Nephron progenitor cell (in vitro differentiated cells): ENCODE data around the gene NPAS3.

ENCODE experiments used
- DNase-seq: peaks from one replicate; pipeline ENCODE4 v3.0.0; 2021
- H3K27ac Mint-ChIP-seq: 2 replicates; pipeline ENCODE4 v1.8.0; 2021; ENCODE audit warnings: mild to moderate bottlenecking, moderate library complexity, mixed read lengths
- H3K27me3 Mint-ChIP-seq: 2 replicates; pipeline ENCODE4 v1.8.0; 2021; ENCODE audit warnings: mild to moderate bottlenecking, low read depth, mixed read lengths; ENCODE audit not compliant: poor library complexity
- H3K36me3 Mint-ChIP-seq: 2 replicates; pipeline ENCODE4 v1.8.0; 2021; ENCODE audit warnings: low read depth, mixed read lengths
- H3K4me1 Mint-ChIP-seq: 2 replicates; pipeline ENCODE4 v1.8.0; 2021; ENCODE audit warnings: mixed read lengths
- H3K4me3 Mint-ChIP-seq: 2 replicates; pipeline ENCODE4 v1.8.0; 2021; ENCODE audit warnings: mild to moderate bottlenecking, moderate library complexity, mixed read lengths
- H3K9me3 Mint-ChIP-seq: 2 replicates; pipeline ENCODE4 v1.8.0; 2021; ENCODE audit warnings: mild to moderate bottlenecking, moderate library complexity, mixed read lengths
- TF ChIP-seq, protein P1 (sequence below): fragments of 200-600 bp; sonication (generic); IDR thresholded peaks from 2 replicates; pipeline ENCODE4 v1.5.0; 2021; ENCODE audit warnings: antibody characterized with exemption

NPAS3 gene

DNA sequence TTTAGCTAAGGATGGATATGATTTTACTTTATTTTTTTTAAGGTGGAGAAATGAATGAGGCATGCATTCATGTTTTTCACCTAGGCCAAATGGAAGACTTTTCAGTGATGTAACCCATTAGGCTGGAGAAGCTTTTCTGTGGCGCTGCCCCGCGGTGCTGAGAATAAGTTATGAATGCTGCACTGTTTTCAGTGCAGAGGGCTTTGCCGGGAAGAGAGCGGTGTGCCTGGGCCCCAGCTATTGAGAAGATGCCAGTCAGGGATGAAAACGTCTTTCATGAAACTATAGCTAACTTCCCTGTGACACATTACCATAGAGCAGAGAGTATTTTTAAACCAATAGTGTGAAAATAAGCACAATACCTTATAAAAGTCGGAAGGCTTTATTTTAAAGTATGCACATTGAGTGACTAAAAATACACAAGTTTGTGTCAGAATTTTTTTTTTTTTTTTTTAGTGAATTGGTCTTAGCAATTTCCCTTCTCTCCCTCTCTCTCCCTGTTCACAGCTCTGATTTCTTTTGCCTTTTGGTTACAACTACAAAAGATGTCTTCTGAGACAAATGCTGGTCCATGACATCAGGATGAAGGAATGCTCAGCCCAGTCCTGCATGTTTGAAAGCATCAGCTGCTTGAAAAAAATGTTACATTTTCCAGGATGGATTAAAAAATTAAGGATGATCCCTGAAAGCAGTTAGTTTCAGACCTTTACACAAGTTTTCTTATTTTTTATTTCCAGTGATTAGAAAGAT, 48.3 kb downstream of the NPAS3 start:
- peaks cover 18% of the 10 kb centered on the region for H3K4me1 Mint-ChIP-seq
- no peak overlapping the region for H3K27ac Mint-ChIP-seq
- peaks cover 3% of the 10 kb centered on the region for H3K9me3 Mint-ChIP-seq
- peak; percentile 10 for DNase-seq
- H3K4me3 Mint-ChIP-seq = no peak overlapping the region
- TF ChIP-seq, protein P1, sequence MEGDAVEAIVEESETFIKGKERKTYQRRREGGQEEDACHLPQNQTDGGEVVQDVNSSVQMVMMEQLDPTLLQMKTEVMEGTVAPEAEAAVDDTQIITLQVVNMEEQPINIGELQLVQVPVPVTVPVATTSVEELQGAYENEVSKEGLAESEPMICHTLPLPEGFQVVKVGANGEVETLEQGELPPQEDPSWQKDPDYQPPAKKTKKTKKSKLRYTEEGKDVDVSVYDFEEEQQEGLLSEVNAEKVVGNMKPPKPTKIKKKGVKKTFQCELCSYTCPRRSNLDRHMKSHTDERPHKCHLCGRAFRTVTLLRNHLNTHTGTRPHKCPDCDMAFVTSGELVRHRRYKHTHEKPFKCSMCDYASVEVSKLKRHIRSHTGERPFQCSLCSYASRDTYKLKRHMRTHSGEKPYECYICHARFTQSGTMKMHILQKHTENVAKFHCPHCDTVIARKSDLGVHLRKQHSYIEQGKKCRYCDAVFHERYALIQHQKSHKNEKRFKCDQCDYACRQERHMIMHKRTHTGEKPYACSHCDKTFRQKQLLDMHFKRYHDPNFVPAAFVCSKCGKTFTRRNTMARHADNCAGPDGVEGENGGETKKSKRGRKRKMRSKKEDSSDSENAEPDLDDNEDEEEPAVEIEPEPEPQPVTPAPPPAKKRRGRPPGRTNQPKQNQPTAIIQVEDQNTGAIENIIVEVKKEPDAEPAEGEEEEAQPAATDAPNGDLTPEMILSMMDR = no peak
- no peaks in the 10 kb centered on the region for H3K27me3 Mint-ChIP-seq
- no peaks in the 10 kb centered on the region for H3K36me3 Mint-ChIP-seq

DNA sequence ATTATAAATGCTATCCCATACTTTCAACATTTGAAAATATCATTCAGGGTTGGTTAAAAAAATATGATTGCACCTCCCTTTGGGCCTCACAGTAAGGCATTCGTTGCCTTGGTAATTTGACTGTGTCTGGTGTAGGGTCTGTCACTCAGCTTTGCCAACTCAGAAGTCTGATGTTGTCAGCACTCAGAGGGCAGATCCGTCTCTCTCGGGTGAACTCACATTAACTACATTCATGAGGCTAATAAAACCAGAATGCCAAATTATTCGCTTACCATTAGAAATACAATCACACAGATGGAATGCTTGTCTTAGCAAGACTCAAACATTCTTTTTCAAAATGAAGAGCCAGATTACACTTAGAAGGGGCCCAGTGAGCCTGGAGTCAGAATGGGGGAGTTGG, 53.0 kb downstream of the NPAS3 start:
- DNase-seq = no peak
- Mint-ChIP-seq H3K4me3 (no peak overlapping the region), H3K27ac (no peak overlapping the region), H3K27me3 (no peaks in the 10 kb centered on the region), H3K4me1 (peaks cover 5% of the 10 kb centered on the region), H3K36me3 (peaks cover 12% of the 10 kb centered on the region), H3K9me3 (peaks cover 20% of the 10 kb centered on the region)
- TF ChIP-seq, protein P1 = no peak

DNA sequence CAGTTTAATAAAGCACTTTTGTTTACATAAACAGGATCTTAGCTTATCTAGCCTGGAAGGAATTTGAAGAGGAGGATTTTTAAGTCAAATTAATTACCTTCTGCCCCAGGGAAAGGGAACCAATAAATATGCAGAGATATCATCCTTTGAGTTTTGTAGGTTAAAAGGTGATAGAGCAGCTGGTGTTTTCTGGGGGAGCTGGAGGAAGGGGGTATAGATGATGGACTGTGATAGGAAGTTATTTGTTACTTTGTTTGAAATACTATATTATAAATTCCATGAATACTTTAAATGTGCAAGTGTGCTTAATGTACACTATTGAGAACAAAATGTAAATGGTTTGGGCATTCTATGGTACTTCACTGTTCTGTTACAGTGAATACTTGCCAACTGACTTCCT, 55.2 kb downstream of the NPAS3 start:
- Mint-ChIP-seq H3K27ac (peak overlapping the region; percentile 58), H3K27me3 (no peaks in the 10 kb centered on the region), H3K4me3 (no peak overlapping the region), H3K4me1 (no peaks in the 10 kb centered on the region), H3K9me3 (peaks cover 40% of the 10 kb centered on the region), H3K36me3 (peaks cover 23% of the 10 kb centered on the region)
- no peak for DNase-seq
- TF ChIP-seq, protein P1 = no peak

DNA sequence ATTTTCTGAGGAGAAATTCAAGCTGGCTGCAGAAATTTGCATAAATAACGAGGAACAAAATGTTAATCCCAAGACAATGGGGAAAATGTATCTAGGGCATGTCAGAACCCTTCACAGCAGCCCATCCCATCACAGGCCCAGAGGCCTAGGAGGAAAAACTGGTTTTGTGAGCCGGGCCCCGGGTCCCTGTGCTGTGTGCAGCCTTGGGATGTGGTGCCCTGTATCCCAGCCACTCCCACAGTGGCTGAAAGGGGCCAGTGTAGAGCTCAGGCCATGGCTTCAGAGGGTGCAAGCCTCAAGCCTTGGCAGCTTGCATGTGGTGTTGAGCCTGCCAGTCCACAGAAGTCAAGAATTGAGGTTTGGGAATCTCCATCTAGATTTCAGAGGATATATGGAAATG, 57.7 kb downstream of the NPAS3 start:
- peaks cover 23% of the 10 kb centered on the region for H3K36me3 Mint-ChIP-seq
- no peaks in the 10 kb centered on the region for H3K4me1 Mint-ChIP-seq
- no peak overlapping the region for H3K27ac Mint-ChIP-seq
- H3K9me3 Mint-ChIP-seq = peaks cover 39% of the 10 kb centered on the region
- no peak for DNase-seq
- TF ChIP-seq, protein P1 = no peak
- no peaks in the 10 kb centered on the region for H3K27me3 Mint-ChIP-seq
- H3K4me3 Mint-ChIP-seq = no peak overlapping the region

DNA sequence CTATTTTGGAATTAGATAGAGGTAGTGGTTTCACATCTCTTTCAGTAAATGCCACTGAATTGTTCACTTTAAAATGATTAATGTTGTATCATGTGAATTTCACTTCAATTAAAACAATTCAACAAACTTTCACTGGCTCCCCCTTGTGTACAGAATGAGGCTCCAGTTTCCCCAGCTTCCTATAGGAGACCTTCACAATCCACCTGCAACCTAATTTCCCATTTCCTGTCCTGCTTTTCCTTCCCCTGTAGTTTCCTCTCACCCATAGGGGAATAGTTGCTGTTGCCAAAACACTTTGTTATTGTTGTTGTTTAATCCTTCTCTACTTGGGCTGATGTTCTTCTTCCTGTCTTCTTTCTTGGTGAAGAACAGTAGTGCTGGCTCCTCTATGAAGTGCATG, 59.8 kb downstream of the NPAS3 start:
- TF ChIP-seq, protein P1 = no peak
- peaks cover 39% of the 10 kb centered on the region for H3K9me3 Mint-ChIP-seq

DNA sequence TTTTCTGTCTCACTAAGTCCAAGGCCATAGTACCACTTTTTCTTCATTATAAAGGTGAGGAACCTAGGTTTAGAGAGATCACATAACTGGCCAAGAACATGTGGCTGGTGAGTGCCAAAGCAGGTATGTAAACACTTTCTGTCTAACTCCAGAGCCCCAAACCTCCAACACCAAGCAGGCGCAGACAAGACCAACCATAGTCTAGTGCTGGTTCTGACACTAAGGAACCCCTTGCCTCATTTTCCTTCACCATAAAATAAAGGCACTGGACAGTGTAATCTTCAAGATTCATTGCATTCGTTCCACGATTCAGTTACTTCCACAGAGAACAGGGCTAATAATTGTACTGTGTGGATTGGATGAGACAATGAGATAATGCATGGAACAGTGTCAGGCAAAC, 71.0 kb downstream of the NPAS3 start:
- H3K27ac Mint-ChIP-seq = no peak overlapping the region
- H3K9me3 Mint-ChIP-seq = no peaks in the 10 kb centered on the region
- TF ChIP-seq, protein P1 = no peak
- DNase-seq = no peak
- H3K27me3 Mint-ChIP-seq = no peaks in the 10 kb centered on the region
- H3K36me3 Mint-ChIP-seq = no peaks in the 10 kb centered on the region
- no peak overlapping the region for H3K4me3 Mint-ChIP-seq
- H3K4me1 Mint-ChIP-seq = peaks cover 9% of the 10 kb centered on the region

More for the DNA sequence above, 59.8 kb downstream of the NPAS3 start:
- Mint-ChIP-seq H3K27ac (no peak overlapping the region), H3K4me1 (no peaks in the 10 kb centered on the region), H3K27me3 (no peaks in the 10 kb centered on the region), H3K36me3 (peaks cover 23% of the 10 kb centered on the region), H3K4me3 (no peak overlapping the region)
- no peak for DNase-seq
